Stimulated activated CD8-positive, alpha-beta memory T cell treated with anti-CD3 and anti-CD28 coated beads, Interleukin-4, amount 100 ng/mL, for 48 hours (primary cell): ENCODE data around the gene OBSL1.

Experiments used
- DNase-seq: peaks from one replicate; pipeline ENCODE4 v3.0.0-alpha.2; 2020

Gene OBSL1

GRCh38 chr2:219571311-219572236 is at the start of gene OBSL1:
Gene OBSL1, minus strand, starts transcription at chr2:219571539. Its CDS starts 307 bp downstream, at chr2:219571232.
- peak; percentile 41 for DNase-seq

- no peak for DNase-seq
These were observed 49.2 kb upstream of the OBSL1 start for GRCh38 chr2:219620546-219620945.

- DNase-seq, result no peak
These were observed 47.9 kb upstream of the OBSL1 start for GRCh38 chr2:219619235-219619634.

- DNase-seq, result no peak
These were observed 47.4 kb upstream of the OBSL1 start for GRCh38 chr2:219618733-219619122.

GRCh38 chr2:219616550-219616949 is 45.2 kb upstream of the OBSL1 start:
- DNase-seq, result no peak

GRCh38 chr2:219615894-219616293 is 44.6 kb upstream of the OBSL1 start:
- DNase-seq, result no peak

- no peak for DNase-seq
These were observed 43.7 kb upstream of the OBSL1 start for GRCh38 chr2:219615036-219615435.

GRCh38 chr2:219614076-219614860 is 42.9 kb upstream of the OBSL1 start:
- no peak for DNase-seq

- DNase-seq, result no peak
These were observed 42.2 kb upstream of the OBSL1 start for GRCh38 chr2:219613461-219614070.

- no peak for DNase-seq
These were observed 41.4 kb upstream of the OBSL1 start for GRCh38 chr2:219612577-219613286.

- no peak for DNase-seq
These were observed 40.7 kb upstream of the OBSL1 start for GRCh38 chr2:219611866-219612576.

- no peak for DNase-seq
These were observed 40.0 kb upstream of the OBSL1 start for GRCh38 chr2:219611306-219611705.

GRCh38 chr2:219609149-219609750 is 37.9 kb upstream of the OBSL1 start:
- DNase-seq, result no peak

GRCh38 chr2:219608399-219608964 is 37.1 kb upstream of the OBSL1 start:
- DNase-seq, result no peak

GRCh38 chr2:219607931-219608330 is 36.6 kb upstream of the OBSL1 start:
- DNase-seq, result no peak

- DNase-seq, result no peak
These were observed 34.2 kb upstream of the OBSL1 start for GRCh38 chr2:219605607-219605954.

GRCh38 chr2:219603771-219604170 is 32.4 kb upstream of the OBSL1 start:
- DNase-seq, result no peak

- no peak for DNase-seq
These were observed 27.2 kb upstream of the OBSL1 start for GRCh38 chr2:219598308-219599078.

- peak; percentile 94 for DNase-seq
These were observed 26.4 kb upstream of the OBSL1 start, which contains the start of gene STK11IP for GRCh38 chr2:219597552-219598307. Gene STK11IP, plus strand, starts transcription at chr2:219597857. Its CDS starts 263 bp downstream, at chr2:219598120.
